C4-2B (cell line): ENCODE data around the gene GALNT1.

Experiments
- ZFX ChIP-seq: fragments of 450-650 bp; IDR thresholded peaks from 2 replicates; pipeline ENCODE4 v1.6.1; 2017
- TF ChIP-seq, protein P1 (sequence below): fragments of 450-650 bp; conservative IDR thresholded peaks from 2 replicates; pipeline ENCODE4 v1.5.1; 2017; ENCODE audit warnings: mild to moderate bottlenecking

DNA sequence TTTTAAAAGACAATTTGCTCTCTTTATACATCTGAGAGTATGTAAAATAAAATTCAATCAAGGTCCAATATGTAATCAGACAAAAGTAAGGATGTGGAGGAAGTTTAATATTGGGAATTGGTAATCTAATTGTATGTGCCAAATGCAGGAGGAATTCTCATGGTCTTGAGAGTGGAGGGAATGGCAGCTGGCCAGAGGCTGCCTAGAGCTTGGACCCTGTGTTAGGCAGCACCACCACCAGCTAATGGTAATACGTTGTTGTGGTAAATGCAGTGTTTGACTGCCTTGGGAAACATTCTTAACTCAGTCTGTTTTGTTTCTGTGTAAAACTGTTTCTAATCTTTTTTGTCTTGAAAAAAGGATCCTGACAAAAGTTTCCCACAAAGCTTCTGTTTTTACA is 30.0 kb downstream of the GALNT1 start:
- TF ChIP-seq, protein P1, sequence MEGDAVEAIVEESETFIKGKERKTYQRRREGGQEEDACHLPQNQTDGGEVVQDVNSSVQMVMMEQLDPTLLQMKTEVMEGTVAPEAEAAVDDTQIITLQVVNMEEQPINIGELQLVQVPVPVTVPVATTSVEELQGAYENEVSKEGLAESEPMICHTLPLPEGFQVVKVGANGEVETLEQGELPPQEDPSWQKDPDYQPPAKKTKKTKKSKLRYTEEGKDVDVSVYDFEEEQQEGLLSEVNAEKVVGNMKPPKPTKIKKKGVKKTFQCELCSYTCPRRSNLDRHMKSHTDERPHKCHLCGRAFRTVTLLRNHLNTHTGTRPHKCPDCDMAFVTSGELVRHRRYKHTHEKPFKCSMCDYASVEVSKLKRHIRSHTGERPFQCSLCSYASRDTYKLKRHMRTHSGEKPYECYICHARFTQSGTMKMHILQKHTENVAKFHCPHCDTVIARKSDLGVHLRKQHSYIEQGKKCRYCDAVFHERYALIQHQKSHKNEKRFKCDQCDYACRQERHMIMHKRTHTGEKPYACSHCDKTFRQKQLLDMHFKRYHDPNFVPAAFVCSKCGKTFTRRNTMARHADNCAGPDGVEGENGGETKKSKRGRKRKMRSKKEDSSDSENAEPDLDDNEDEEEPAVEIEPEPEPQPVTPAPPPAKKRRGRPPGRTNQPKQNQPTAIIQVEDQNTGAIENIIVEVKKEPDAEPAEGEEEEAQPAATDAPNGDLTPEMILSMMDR = no peak
- no peak for TF ChIP-seq ZFX
